HTR-8/SVneo (cell line): ENCODE measurements around the gene BTN1A1.
"Not testable (repeated sequence)": the region's sequence is repeated elsewhere in the genome, so short reads cannot be mapped to it uniquely, and the experiment has no call there.

Experiments
- DNase-seq: peaks from one replicate; pipeline ENCODE4 v3.0.0; 2011; ENCODE audit warnings: low spot score, mixed read lengths; ENCODE audit not compliant: insufficient read length
- FAIRE-seq: peaks from 2 replicates; lab custom pipeline; 2011; peaks lifted over from hg19 to GRCh38; lab: Jason Lieb, UNC

Gene BTN1A1

GRCh38 chr6:26534681-26535465 lies 34.8 kb downstream of the BTN1A1 start:
- DNase-seq (no peak), FAIRE-seq (no peak)

- no peak for FAIRE-seq
- DNase-seq, result no peak
Measured at GRCh38 chr6:26536571-26537159, 36.6 kb downstream of the BTN1A1 start.

- no peak for FAIRE-seq
Measured at GRCh38 chr6:26537160-26537845, 37.2 kb downstream of the BTN1A1 start.

GRCh38 chr6:26537846-26538571 lies 37.9 kb downstream of the BTN1A1 start, which contains the start of gene HMGN4:
TSS of gene HMGN4 (plus strand) at chr6:26538366. CDS start at chr6:26545207, 6,841 bp downstream.
- FAIRE-seq, result no peak
- DNase-seq, result peak; percentile 74

More at GRCh38 chr6:26537160-26537845, 37.2 kb downstream of the BTN1A1 start:
- DNase-seq, result peak; percentile 68

- FAIRE-seq (no peak), DNase-seq (no peak)
Measured at GRCh38 chr6:26538572-26538902, 38.4 kb downstream of the BTN1A1 start.

DNA sequence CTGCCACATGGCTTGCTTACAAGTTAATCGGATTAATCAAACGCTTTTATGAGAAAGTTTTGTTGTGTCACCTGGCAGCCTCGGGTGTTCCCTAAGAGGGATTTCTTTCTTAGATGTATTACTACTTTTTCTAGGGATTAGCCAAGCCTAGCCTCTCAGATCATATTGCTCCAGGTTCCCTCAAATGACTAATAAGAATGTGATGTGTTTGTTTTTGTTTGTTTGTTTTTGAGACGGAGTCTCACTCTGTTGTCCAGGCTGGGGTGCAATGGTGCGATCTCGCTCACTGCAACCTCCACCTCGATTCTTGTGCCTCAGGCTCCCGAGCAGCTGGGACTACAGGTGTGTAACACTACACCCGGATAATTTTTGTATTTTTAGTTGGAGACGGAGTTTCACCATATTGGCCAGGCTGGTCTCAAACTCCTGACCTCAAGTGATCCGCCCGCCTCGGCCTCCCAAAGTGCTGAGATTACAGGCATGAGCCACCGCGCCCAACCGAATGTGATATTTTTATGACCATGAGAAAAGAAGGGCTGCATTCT lies 39.0 kb downstream of the BTN1A1 start:
- FAIRE-seq (no peak), DNase-seq (no peak)

GRCh38 chr6:26541579-26541978 lies 41.5 kb downstream of the BTN1A1 start:
- DNase-seq (no peak), FAIRE-seq (no peak)

DNA sequence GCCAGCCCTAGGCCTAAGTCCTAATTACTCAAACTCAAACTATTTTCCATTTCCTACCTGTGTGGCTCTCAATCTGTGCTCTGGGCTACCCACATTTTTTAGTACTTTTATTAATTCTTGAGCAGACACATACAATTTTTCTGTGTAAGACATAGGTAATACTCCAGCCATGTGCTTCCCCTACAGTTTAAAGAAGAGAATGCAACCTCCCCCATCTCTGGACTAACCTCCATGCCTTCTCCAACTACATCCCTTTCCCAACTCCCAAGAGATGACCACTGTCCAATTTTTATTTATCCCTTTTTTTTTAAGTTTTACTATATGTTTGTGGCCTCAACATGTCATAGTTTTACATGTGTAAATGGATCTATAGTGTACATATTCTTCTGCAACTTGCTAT lies 43.9 kb downstream of the BTN1A1 start:
- FAIRE-seq (no peak), DNase-seq (no peak)

GRCh38 chr6:26544473-26544872 lies 44.4 kb downstream of the BTN1A1 start:
- FAIRE-seq (no peak), DNase-seq (no peak)

- DNase-seq (no peak), FAIRE-seq (no peak)
Measured at GRCh38 chr6:26545627-26546026, 45.5 kb downstream of the BTN1A1 start.

DNA sequence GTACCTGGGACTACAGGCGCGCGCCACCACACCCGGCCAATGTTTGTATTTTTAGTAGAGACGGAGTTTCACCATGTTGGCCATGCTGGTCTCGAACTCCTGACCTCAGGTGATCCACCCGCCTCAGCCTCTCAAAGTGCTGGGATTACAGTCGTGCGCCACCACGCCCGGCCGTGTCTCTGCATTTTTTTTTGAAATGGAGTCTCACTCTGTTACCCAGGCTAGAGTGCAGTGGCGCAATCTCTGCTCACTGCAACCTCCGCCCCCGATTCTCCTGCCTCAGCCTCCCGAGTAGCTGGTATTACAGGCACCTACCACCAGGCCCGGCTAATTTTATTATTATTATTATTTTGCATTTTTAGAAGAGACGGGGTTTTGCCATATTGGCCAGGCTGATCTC lies 47.3 kb downstream of the BTN1A1 start:
- not testable (repeated sequence) for FAIRE-seq, DNase-seq

DNA sequence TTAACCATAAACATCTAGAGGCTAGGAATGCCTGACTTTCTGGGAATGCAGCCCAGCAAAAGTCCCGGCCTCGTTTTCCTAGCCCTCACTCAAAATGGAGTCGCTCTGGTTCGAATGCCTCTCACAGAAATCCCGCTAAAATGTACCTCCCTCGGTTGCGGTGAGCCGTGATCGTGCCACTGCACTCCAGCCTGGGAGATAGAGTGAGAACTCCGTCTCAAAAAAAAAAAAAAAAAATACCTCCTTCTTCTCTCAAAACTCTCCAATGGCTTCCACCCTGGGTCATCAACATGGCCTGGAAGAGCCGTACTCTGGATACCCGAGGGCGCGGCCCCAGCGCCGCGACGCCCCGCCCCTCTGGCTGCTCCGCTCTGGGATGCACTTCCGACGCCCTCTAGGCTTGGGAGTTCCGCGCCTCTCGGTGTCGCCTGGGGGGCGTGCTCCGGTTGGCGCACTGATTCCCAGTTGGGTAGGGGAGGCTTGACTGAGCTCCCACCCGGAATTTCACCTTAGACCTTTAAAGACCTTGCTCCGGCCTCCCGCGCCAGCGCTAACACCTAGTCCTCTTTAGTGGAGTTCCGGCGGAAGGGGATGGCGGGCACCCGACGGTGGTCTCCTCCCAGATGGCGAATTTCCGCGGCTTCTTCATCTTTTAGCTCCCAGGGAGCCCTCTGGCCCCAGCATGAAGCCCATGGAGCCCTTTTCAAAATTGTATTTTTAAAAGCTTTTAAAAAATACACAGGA lies 50.3 kb downstream of the BTN1A1 start:
- FAIRE-seq (no peak), DNase-seq (no peak)

DNA sequence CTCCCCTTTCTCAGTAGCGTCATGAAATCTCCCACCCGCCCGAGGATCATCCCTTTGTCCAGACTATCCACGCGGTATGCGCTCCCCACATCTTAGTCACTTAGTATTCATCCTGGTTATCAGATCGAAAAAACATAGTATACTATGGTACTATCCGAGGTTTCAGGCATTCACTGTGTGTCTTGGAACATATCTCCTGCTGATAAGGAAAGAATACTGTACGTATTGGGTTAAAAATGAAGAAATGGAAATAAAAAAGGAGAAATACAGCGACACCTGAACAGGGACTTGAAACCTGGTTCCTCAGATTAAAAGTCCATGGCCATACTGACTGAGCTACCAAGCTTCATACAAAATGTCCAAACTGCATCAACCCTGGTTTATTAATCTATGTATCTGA lies 52.1 kb downstream of the BTN1A1 start:
- FAIRE-seq, result no peak
- DNase-seq, result no peak

GRCh38 chr6:26552640-26553188 lies 52.6 kb downstream of the BTN1A1 start:
- DNase-seq (no peak), FAIRE-seq (no peak)

GRCh38 chr6:26553264-26553634 lies 53.1 kb downstream of the BTN1A1 start:
- DNase-seq, result no peak
- no peak for FAIRE-seq

DNA sequence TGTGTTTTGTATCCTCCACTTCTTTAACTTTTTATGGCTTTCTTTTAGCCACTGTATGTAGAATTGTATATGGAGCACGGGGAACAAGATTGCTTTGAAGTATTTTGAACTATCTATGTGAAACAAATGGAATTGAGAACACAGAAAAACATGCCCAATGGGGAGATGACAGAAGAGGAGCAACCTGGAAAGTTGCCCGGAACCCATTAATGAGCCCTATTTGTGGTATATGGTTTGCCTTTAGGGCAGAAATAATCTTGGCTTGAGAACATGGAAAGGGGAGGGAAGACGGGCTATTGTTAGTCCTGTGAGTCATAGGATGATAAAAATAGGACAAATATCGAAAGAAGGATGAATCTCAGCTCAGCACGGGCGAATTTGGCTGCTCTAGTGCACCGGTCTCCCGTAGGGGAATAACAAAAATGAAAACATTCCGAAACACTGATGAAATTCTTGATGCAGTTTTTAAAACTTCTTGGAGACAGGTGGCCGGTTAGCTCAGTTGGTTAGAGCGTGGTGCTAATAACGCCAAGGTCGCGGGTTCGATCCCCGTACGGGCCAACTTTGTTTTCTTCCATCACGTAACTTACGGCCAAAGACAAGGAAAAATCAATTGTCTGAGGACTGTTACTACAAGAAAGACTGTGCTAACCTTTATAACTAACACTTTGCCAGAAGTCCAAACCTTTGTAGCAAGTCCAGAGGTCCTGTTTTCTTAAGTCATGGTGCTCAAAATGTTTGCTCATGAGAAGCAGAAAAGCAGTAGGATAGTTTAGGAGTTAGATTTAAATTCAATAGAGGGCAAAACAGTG lies 53.7 kb downstream of the BTN1A1 start:
- no peak for DNase-seq
- FAIRE-seq, result no peak

GRCh38 chr6:26554447-26554696 lies 54.3 kb downstream of the BTN1A1 start:
- FAIRE-seq (no peak), DNase-seq (no peak)

DNA sequence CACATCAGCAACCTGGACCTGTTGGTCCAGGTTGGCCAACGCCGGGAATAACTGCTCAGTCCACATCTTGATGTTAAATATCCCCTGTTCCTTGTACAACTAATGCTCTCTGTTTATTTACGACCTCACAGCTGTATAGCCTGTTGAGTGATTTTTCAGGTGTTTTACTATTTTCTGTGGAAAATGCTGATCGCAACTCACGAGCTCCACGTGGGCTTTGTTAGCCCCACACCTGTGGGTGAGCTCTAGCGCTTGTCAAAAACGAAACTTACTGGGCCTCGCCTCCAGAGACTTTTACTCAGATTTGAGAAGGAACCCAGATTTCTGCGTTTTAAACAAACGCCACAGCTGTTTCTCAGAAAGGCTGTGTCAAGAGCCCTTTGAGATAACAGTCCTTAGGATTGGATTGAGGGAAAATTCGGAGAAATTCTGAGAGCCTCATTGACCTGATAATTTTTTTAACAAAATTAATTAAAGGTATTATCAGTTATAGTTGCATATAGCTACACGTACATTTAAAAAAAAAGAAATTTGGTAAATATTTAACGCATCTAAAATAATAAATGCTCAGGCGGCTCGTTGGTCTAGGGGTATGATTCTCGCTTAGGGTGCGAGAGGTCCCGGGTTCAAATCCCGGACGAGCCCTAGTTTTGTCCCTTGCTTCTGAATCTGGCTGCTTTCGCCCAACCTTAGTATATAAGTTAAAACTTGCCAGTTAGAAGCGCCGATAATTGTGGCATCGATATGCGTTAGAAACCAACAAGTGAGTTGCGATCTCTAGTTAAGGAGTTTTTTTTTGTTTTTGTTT lies 54.8 kb downstream of the BTN1A1 start:
- FAIRE-seq (no peak), DNase-seq (no peak)
